WTC11 (cell line): ENCODE data around the gene ITGAL. TPM values are rescaled to one million over a fixed set of nuclear protein-coding genes. Genes with fewer than 3 reads are reported as not detected.
"Not testable (repeated sequence)": the region's sequence is repeated elsewhere in the genome, so short reads cannot be mapped to it uniquely, and the experiment has no call there.

ENCODE experiments used
- ATAC-seq: fragments of 200-7000 bp; cut with Tn5 transposase; 2 replicates; pipeline ENCODE4 v1.10.0; 2021; ENCODE audit warnings: mild to moderate bottlenecking, moderate library complexity
- CTCF ChIA-PET: fragments of 300-600 bp; sonication (Branson Sonifier 250); formaldehyde crosslinking; loops from one replicate; lab custom pipeline; 2021; ENCODE audit warnings: antibody characterized with exemption; lab: Charles Lee
- POLR2A ChIA-PET: fragments of 350-600 bp; sonication (Branson Sonifier 250); formaldehyde crosslinking; loops from one replicate; lab custom pipeline; 2021; ENCODE audit warnings: antibody characterized with exemption; lab: Charles Lee
- DNase-seq: peaks from one replicate; pipeline ENCODE4 v3.0.0; 2021; ENCODE audit warnings: low spot score
- H3K27ac Mint-ChIP-seq: 2 replicates; pipeline ENCODE4 v1.8.0; 2021; ENCODE audit warnings: mixed read lengths
- H3K27me3 Mint-ChIP-seq: 2 replicates; pipeline ENCODE4 v1.8.0; 2021; ENCODE audit warnings: low read depth, mild to moderate bottlenecking, moderate library complexity, mixed read lengths
- H3K36me3 Mint-ChIP-seq: 2 replicates; pipeline ENCODE4 v1.8.0; 2021; ENCODE audit warnings: mixed read lengths
- H3K4me1 Mint-ChIP-seq: 2 replicates; pipeline ENCODE4 v1.8.0; 2022; ENCODE audit warnings: mixed read lengths
- H3K4me3 Mint-ChIP-seq: 2 replicates; pipeline ENCODE4 v1.8.0; 2021; ENCODE audit warnings: mild to moderate bottlenecking, moderate library complexity, mixed read lengths
- H3K9me3 Mint-ChIP-seq: 2 replicates; pipeline ENCODE4 v1.8.0; 2021; ENCODE audit warnings: mixed read lengths
- ATF1 ChIP-seq: sonication (generic); formaldehyde crosslinking; IDR thresholded peaks from 2 replicates; pipeline ENCODE4 v1.8.1; 2023; ENCODE audit warnings: mild to moderate bottlenecking, moderate library complexity, missing genetic modification reagents
- CREM ChIP-seq: sonication (generic); formaldehyde crosslinking; IDR thresholded peaks from 2 replicates; pipeline ENCODE4 v1.8.1; 2022; ENCODE audit warnings: mild to moderate bottlenecking, missing genetic modification reagents, moderate library complexity
- EMX1 ChIP-seq: fragments of 250-450 bp; sonication (Bioruptor Pico); IDR thresholded peaks from 2 replicates; pipeline ENCODE4 v1.8.0; 2021; ENCODE audit warnings: mild to moderate bottlenecking
- MYBL2 ChIP-seq: sonication (generic); formaldehyde crosslinking; IDR thresholded peaks from 2 replicates; pipeline ENCODE4 v1.8.1; 2023; ENCODE audit warnings: mild to moderate bottlenecking, moderate library complexity, missing genetic modification reagents
- PRRX2 ChIP-seq: fragments of 250-450 bp; sonication (Bioruptor Pico); IDR thresholded peaks from 2 replicates; pipeline ENCODE4 v1.8.0; 2021; ENCODE audit warnings: mild to moderate bottlenecking
- RELA ChIP-seq: sonication (generic); formaldehyde crosslinking; IDR thresholded peaks from 2 replicates; pipeline ENCODE4 v1.8.1; 2022; ENCODE audit warnings: missing genetic modification reagents, mild to moderate bottlenecking, borderline replicate concordance
- RORB ChIP-seq: fragments of 250-450 bp; sonication (Bioruptor Pico); IDR thresholded peaks from 2 replicates; pipeline ENCODE4 v1.9.0; 2021; ENCODE audit warnings: mild to moderate bottlenecking
- SP1 ChIP-seq: sonication (generic); formaldehyde crosslinking; conservative IDR thresholded peaks from 2 replicates; pipeline ENCODE4 v1.8.1; 2022; ENCODE audit warnings: missing genetic modification reagents
- TEAD1 ChIP-seq: sonication (generic); formaldehyde crosslinking; IDR thresholded peaks from 2 replicates; pipeline ENCODE4 v1.8.0; 2022; ENCODE audit warnings: mild to moderate bottlenecking, missing genetic modification reagents
- TP53 ChIP-seq: sonication (generic); formaldehyde crosslinking; IDR thresholded peaks from 2 replicates; pipeline ENCODE4 v1.8.1; 2023; ENCODE audit warnings: mild to moderate bottlenecking, missing genetic modification reagents
- ZNF121 ChIP-seq: sonication (generic); formaldehyde crosslinking; IDR thresholded peaks from 2 replicates; pipeline ENCODE4 v1.8.0; 2023; ENCODE audit warnings: missing genetic modification reagents
- ZNF138 ChIP-seq: sonication (generic); formaldehyde crosslinking; conservative IDR thresholded peaks from 2 replicates; pipeline ENCODE4 v1.8.1; 2022; ENCODE audit warnings: mild to moderate bottlenecking, moderate library complexity, missing genetic modification reagents
- ZNF263 ChIP-seq: sonication (generic); formaldehyde crosslinking; IDR thresholded peaks from 2 replicates; pipeline ENCODE4 v1.8.1; 2022; ENCODE audit warnings: low read depth, mild to moderate bottlenecking, moderate library complexity, missing genetic modification reagents
- ZNF423 ChIP-seq: fragments of 250-450 bp; sonication (Bioruptor Pico); IDR thresholded peaks from 2 replicates; pipeline ENCODE4 v2.1.2; 2022; ENCODE audit warnings: mild to moderate bottlenecking, moderate library complexity
- total RNA-seq: library from RNA; stranded (reverse); gene quantifications from 3 replicates; pipeline ENCODE4 v1.2.3, GENCODE V29; 2021
- TF ChIP-seq, protein P1 (sequence below): fragments of 250-450 bp; sonication (Bioruptor Pico); IDR thresholded peaks from 2 replicates; pipeline ENCODE4 v1.9.0; 2021; ENCODE audit warnings: mild to moderate bottlenecking
- TF ChIP-seq, protein P2 (sequence below): sonication (generic); formaldehyde crosslinking; IDR thresholded peaks from 2 replicates; pipeline ENCODE4 v1.8.0; 2022; ENCODE audit warnings: mild to moderate bottlenecking, missing genetic modification reagents
- TF ChIP-seq, protein P3 (sequence below): sonication (generic); formaldehyde crosslinking; conservative IDR thresholded peaks from 2 replicates; pipeline ENCODE4 v1.8.1; 2022; ENCODE audit warnings: mild to moderate bottlenecking, missing genetic modification reagents
- TF ChIP-seq, protein P4 (sequence below): sonication (generic); formaldehyde crosslinking; IDR thresholded peaks from 2 replicates; pipeline ENCODE4 v1.8.0; 2022; ENCODE audit warnings: mild to moderate bottlenecking, missing genetic modification reagents
- TF ChIP-seq, protein P5 (sequence below): fragments of 250-450 bp; sonication (Bioruptor Pico); conservative IDR thresholded peaks from 2 replicates; pipeline ENCODE4 v1.9.0; 2021; ENCODE audit warnings: mild to moderate bottlenecking
- TF ChIP-seq, protein P6 (sequence below): sonication (generic); formaldehyde crosslinking; IDR thresholded peaks from 2 replicates; pipeline ENCODE4 v1.8.1; 2022; ENCODE audit warnings: mild to moderate bottlenecking, moderate library complexity, missing genetic modification reagents
- TF ChIP-seq, protein P7 (sequence below): sonication (generic); formaldehyde crosslinking; IDR thresholded peaks from 2 replicates; pipeline ENCODE4 v1.8.1; 2022; ENCODE audit warnings: missing genetic modification reagents, borderline replicate concordance

ITGAL gene
- total RNA-seq, 1 experiment from 2014 or later, result 1.0 TPM

DNA sequence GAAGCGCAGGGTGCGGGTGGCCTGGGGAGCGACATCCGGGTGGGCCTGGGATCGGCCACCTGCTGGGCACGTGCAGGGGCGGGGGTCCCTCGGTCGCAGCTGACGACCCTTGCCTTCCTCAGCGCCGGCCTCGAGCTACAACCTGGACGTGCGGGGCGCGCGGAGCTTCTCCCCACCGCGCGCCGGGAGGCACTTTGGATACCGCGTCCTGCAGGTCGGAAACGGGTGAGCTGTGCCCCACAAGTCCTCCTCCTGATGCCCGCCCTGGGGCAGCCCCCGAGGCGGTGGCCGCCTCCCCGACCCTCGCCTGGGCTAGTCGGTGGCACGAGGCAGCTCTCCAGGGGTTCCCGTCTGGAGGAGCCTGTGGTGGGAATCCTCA, 1.5 kb downstream of the ITGAL start (continued):
- TF ChIP-seq, protein P1, sequence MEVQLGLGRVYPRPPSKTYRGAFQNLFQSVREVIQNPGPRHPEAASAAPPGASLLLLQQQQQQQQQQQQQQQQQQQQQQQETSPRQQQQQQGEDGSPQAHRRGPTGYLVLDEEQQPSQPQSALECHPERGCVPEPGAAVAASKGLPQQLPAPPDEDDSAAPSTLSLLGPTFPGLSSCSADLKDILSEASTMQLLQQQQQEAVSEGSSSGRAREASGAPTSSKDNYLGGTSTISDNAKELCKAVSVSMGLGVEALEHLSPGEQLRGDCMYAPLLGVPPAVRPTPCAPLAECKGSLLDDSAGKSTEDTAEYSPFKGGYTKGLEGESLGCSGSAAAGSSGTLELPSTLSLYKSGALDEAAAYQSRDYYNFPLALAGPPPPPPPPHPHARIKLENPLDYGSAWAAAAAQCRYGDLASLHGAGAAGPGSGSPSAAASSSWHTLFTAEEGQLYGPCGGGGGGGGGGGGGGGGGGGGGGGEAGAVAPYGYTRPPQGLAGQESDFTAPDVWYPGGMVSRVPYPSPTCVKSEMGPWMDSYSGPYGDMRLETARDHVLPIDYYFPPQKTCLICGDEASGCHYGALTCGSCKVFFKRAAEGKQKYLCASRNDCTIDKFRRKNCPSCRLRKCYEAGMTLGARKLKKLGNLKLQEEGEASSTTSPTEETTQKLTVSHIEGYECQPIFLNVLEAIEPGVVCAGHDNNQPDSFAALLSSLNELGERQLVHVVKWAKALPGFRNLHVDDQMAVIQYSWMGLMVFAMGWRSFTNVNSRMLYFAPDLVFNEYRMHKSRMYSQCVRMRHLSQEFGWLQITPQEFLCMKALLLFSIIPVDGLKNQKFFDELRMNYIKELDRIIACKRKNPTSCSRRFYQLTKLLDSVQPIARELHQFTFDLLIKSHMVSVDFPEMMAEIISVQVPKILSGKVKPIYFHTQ (CRISPR knock-in tag), result no peak
- TF ChIP-seq ZNF121 (CRISPR knock-in tag), result no peak
- TF ChIP-seq, protein P2, sequence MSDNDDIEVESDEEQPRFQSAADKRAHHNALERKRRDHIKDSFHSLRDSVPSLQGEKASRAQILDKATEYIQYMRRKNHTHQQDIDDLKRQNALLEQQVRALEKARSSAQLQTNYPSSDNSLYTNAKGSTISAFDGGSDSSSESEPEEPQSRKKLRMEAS (CRISPR knock-in tag), result no peak
- no peak for TF ChIP-seq EMX1 (CRISPR knock-in tag)
- TF ChIP-seq, protein P3, sequence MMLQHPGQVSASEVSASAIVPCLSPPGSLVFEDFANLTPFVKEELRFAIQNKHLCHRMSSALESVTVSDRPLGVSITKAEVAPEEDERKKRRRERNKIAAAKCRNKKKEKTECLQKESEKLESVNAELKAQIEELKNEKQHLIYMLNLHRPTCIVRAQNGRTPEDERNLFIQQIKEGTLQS (CRISPR knock-in tag), result no peak

DNA sequence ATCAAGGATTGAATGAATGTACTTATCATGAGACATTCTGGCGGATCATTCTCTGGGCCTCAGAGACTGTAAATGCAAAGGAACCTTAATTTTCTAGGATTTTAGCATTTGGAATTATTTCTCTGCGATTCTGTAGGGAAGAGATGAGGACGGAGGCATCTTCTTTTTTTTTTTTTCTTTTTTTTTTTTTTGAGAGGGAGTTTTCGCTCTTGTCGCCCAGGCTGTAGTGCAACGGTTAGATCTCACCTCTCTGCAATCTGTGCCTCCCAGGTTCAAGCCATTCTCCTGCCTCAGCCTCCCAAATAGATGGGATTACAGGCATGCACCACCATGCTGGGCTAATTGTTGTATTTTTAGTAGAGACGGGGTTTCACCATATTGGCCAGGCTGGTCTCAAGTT, 2.1 kb downstream of the ITGAL start:
- no peak overlapping the region for H3K4me3 Mint-ChIP-seq
- POLR2A ChIA-PET, result no interaction called here
- DNase-seq (no peak), ATAC-seq (no peak)
- H3K36me3 Mint-ChIP-seq, result no peaks in the 10 kb centered on the region
- CTCF ChIA-PET, result interaction anchor here (1.7 to 2.0 kb wide), 2 partner anchors 45 to 141 kb away, joined by 6 to 7 read pairs; partner anchors contain the start of gene DCTPP1
- no peaks in the 10 kb centered on the region for H3K4me1 Mint-ChIP-seq
- peaks cover 15% of the 10 kb centered on the region for H3K27me3 Mint-ChIP-seq
- no peak overlapping the region for H3K27ac Mint-ChIP-seq
- TF ChIP-seq ZNF138 (CRISPR knock-in tag) (no peak), RORB (CRISPR knock-in tag) (no peak), ATF1 (no peak), TEAD1 (CRISPR knock-in tag) (no peak), PRRX2 (CRISPR knock-in tag) (no peak), SP1 (CRISPR knock-in tag) (no peak), MYBL2 (CRISPR knock-in tag) (no peak), RELA (no peak), ZNF423 (no peak)
- TF ChIP-seq, protein P4, sequence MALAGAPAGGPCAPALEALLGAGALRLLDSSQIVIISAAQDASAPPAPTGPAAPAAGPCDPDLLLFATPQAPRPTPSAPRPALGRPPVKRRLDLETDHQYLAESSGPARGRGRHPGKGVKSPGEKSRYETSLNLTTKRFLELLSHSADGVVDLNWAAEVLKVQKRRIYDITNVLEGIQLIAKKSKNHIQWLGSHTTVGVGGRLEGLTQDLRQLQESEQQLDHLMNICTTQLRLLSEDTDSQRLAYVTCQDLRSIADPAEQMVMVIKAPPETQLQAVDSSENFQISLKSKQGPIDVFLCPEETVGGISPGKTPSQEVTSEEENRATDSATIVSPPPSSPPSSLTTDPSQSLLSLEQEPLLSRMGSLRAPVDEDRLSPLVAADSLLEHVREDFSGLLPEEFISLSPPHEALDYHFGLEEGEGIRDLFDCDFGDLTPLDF (CRISPR knock-in tag), result no peak
- TF ChIP-seq, protein P5, sequence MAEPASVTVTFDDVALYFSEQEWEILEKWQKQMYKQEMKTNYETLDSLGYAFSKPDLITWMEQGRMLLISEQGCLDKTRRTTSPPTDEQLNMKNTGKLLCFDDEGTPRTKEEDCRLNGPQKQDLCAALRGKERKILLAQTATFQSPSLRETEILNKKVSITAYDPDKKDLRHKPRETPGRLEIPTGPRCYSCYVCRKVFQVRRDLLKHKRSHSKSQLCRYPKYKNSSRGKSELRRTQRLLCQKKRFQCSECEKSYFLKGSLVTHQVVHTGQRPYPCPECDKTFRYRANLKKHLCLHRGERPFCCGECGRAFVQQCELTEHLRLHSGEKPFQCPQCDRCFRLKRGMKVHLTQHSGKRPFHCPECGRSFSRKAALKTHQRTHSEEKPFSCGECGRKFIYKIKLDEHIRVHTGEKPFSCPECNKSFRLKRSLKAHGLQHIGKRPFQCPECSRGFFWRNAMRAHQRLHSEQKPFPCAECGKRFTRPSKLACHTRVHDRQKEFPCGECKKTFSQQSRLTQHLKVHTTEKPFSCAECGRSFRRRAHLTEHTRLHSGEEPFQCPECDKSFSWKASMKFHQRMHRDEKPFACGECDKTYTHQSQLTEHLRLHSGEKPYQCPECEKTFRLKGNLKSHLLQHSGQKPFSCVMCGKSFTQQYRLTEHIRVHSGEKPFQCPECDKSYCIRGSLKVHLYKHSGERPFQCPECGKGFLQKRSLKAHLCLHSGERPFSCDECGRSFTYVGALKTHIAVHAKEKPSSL (CRISPR knock-in tag), result no peak
- TF ChIP-seq, protein P2 (CRISPR knock-in tag), result no peak
- H3K9me3 Mint-ChIP-seq, result peaks cover 3% of the 10 kb centered on the region

DNA sequence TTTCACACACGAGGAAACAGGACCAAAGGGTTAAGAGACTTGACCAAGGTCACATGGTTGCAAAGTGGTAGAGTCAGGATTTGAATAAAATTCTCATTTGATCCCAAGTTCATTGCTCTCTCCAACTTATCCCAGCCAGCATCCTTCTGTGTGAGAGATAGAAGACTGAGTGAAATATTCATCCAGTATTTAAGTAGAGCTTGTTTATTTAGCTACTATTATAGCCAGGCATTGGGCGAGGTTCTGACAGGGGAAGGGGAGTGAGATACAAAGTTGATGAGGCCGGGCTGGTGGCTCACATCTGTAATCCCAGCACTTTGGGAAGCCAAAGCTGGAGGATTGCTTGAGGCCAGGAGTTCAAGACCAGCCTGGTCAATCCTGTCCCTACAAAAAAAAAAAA, 4.4 kb downstream of the ITGAL start:
- DNase-seq, result no peak
- no peak for ATAC-seq
- CTCF ChIA-PET, result interaction anchor here (0.9 to 1.8 kb wide), 3 partner anchors 47 to 138 kb away, joined by 4 to 10 read pairs (median 5); partner anchors contain the start of gene DCTPP1
- POLR2A ChIA-PET, result interaction anchor here (0.5 kb wide), 1 partner anchor 30 kb away, joined by 3 read pairs; no protein-coding TSS in a partner anchor
- TF ChIP-seq, protein P6, sequence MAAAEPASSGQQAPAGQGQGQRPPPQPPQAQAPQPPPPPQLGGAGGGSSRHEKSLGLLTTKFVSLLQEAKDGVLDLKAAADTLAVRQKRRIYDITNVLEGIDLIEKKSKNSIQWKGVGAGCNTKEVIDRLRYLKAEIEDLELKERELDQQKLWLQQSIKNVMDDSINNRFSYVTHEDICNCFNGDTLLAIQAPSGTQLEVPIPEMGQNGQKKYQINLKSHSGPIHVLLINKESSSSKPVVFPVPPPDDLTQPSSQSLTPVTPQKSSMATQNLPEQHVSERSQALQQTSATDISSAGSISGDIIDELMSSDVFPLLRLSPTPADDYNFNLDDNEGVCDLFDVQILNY, result no peak
- no peak for TF ChIP-seq TP53
- TF ChIP-seq, protein P4 (CRISPR knock-in tag), result no peak
- no peak for TF ChIP-seq ZNF138 (CRISPR knock-in tag)
- no peak for TF ChIP-seq CREM (CRISPR knock-in tag)
- TF ChIP-seq ZNF263 (CRISPR knock-in tag), result no peak
- TF ChIP-seq, protein P7, sequence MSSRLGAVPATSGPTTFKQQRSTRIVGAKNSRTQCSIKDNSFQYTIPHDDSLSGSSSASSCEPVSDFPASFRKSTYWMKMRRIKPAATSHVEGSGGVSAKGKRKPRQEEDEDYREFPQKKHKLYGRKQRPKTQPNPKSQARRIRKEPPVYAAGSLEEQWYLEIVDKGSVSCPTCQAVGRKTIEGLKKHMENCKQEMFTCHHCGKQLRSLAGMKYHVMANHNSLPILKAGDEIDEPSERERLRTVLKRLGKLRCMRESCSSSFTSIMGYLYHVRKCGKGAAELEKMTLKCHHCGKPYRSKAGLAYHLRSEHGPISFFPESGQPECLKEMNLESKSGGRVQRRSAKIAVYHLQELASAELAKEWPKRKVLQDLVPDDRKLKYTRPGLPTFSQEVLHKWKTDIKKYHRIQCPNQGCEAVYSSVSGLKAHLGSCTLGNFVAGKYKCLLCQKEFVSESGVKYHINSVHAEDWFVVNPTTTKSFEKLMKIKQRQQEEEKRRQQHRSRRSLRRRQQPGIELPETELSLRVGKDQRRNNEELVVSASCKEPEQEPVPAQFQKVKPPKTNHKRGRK (CRISPR knock-in tag), result no peak
- no peak overlapping the region for H3K4me3 Mint-ChIP-seq
- no peaks in the 10 kb centered on the region for H3K36me3 Mint-ChIP-seq
- H3K27me3 Mint-ChIP-seq, result peaks cover 23% of the 10 kb centered on the region
- no peak overlapping the region for H3K27ac Mint-ChIP-seq
- peaks cover 3% of the 10 kb centered on the region for H3K9me3 Mint-ChIP-seq
- no peaks in the 10 kb centered on the region for H3K4me1 Mint-ChIP-seq

DNA sequence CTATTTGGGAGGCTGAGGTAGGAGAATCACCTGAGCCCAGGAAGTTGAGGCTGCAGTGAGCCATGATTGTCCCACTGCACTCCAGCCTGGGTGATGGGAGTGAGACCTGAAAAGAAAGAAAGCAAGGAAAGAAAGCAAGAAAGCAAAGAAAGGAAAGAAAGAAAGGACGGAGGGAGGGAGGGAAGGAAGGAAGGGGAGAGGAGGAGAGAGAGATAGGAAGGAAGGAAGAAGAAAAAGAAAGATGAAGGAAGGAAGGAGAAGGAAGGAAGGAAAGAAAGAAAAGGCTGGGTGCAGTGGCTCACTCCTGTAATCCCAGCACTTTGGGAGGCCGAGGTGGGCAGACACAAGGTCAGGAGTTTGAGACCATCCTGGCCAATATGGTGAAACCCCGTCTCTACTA, 5.2 kb downstream of the ITGAL start:
- CTCF ChIA-PET, result interaction anchor here (0.9 kb wide), 1 partner anchor 138 kb away, joined by 5 read pairs; no protein-coding TSS in a partner anchor
- H3K27ac Mint-ChIP-seq, result not testable (repeated sequence)

More for the DNA sequence above, 5.2 kb downstream of the ITGAL start:
- H3K4me3 Mint-ChIP-seq, H3K9me3 Mint-ChIP-seq, DNase-seq, H3K4me1 Mint-ChIP-seq, POLR2A ChIA-PET, ATAC-seq, H3K36me3 Mint-ChIP-seq: not testable (repeated sequence)
- peaks cover 23% of the 10 kb centered on the region for H3K27me3 Mint-ChIP-seq
